Measurements from ENCODE around the gene CITED4. TPM values are rescaled to one million over a fixed set of nuclear protein-coding genes. Genes with fewer than 3 reads are reported as not detected.

Gene CITED4
- total RNA-seq, 1 donor from 2014 or later = 4.2 TPM

DNA sequence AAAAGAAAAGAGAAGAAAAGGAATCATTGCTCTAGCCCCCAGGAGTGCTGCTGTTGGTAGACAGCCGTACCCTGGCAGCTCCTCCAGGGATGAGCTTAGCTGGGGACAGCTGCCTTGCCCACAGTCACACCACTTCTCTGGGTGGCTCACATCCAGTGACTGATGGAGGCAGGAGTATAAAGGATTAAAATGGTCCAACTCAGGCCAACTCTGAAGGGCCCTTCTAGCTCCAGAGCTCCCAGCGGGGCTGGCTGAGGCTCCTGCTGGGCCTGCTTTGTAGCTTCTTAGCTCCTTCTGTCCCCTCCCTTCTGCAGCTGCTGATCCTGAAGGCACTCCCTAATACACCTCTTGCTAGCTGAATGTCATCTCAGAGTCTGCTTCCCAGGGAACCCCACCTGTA, 4.4 kb downstream of the CITED4 start:
- H3K4me3 Mint-ChIP-seq (ENCODE audit: low read depth) = no peak overlapping the region
- no peak overlapping the region for H3K27ac Mint-ChIP-seq
- no peaks in the 10 kb centered on the region for H3K9me3 Mint-ChIP-seq
- H3K36me3 Mint-ChIP-seq (ENCODE audit: low read depth) = no peaks in the 10 kb centered on the region
- peaks cover 34% of the 10 kb centered on the region for H3K27me3 Mint-ChIP-seq (ENCODE audit: low read depth)
- peaks cover 6% of the 10 kb centered on the region for H3K4me1 Mint-ChIP-seq (ENCODE audit: low read depth)
- DNase-seq (ENCODE audit: low spot score) = no peak
- intact Hi-C loops (cut with micrococcal nuclease) = no loop called here

DNA sequence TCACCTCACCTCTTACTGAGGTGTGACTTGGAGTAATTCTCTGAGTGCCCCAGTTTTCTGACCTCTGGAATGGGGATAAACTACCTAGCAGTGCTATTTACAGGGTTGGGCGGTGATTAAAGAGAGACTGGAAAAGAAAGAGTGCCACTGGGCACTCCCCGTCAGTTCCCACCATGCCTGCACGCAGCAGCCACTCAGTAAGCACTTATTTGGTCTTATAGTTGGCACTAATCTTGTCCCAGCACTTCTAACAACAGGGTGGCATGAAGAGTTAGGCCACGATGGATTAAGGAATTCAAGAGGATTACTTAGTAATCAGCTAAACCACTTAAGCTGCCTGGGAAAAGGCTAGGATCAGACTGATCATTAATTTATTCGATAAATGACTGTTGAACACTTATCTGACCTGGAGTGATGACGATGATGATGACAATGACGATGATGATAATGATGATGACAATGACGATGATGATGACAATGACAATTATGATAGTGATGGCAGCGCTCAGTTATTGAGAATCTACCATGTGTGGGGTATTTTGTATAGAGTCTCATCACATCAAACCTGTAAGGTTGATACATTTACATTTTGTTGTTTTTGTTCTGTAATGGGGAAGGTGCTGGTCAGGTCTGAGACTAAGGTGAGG, 5.4 kb downstream of the CITED4 start:
- Mint-ChIP-seq H3K9me3 (no peaks in the 10 kb centered on the region), H3K27ac (no peak overlapping the region), H3K36me3 (ENCODE audit: low read depth) (no peaks in the 10 kb centered on the region), H3K4me3 (ENCODE audit: low read depth) (no peak overlapping the region), H3K27me3 (ENCODE audit: low read depth) (peaks cover 34% of the 10 kb centered on the region), H3K4me1 (ENCODE audit: low read depth) (peaks cover 2% of the 10 kb centered on the region)
- DNase-seq (ENCODE audit: low spot score) = no peak
- intact Hi-C loops (cut with micrococcal nuclease) = no loop called here

DNA sequence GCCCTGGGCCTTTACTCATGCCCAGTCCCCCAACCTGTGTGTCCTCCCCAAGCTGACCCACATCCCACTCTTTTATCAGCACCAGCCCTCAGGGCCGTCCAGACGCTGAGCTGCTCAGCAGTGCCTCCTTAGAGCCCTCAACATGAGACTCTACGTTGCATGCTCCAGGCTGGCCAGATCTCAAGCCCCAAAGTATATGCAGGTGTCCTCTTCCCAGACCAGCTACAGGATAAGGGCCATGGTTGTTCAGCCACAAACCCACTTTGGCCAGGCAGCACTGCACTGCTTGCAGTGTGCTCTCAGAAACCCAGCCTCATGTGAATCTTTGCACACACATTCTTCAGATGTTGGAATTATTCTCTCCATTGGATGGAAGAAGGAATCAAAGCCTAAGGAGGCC, 6.0 kb downstream of the CITED4 start:
- H3K4me3 Mint-ChIP-seq (ENCODE audit: low read depth) = no peak overlapping the region
- H3K27ac Mint-ChIP-seq = no peak overlapping the region
- H3K36me3 Mint-ChIP-seq (ENCODE audit: low read depth) = no peaks in the 10 kb centered on the region
- H3K9me3 Mint-ChIP-seq = no peaks in the 10 kb centered on the region
- intact Hi-C loops (cut with micrococcal nuclease) = no loop called here
- DNase-seq (ENCODE audit: low spot score) = no peak
- H3K27me3 Mint-ChIP-seq (ENCODE audit: low read depth) = peaks cover 34% of the 10 kb centered on the region
- H3K4me1 Mint-ChIP-seq (ENCODE audit: low read depth) = peaks cover 2% of the 10 kb centered on the region

DNA sequence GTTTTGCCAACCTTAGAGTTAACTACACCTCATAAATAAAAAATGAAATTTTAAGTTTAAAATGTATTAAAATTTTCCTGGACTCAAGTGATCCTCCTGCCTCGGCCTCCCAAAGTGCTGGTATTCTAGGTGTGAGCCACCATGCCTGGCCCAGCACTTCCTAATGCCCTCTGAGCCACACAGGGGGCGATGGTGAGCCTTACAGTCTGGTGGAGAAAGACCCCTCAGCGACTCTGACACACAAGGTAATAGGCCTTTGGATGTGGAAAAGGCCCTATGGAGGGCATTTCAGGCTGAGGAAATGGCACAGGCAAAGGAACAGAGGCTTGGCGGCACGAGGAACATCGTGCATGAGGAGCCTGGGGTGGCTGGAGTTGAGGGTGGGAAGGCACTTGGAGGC, 6.7 kb downstream of the CITED4 start:
- DNase-seq (ENCODE audit: low spot score) = no peak
- peaks cover under 1% of the 10 kb centered on the region for H3K4me1 Mint-ChIP-seq (ENCODE audit: low read depth)
- no peaks in the 10 kb centered on the region for H3K9me3 Mint-ChIP-seq
- no peak overlapping the region for H3K4me3 Mint-ChIP-seq (ENCODE audit: low read depth)
- intact Hi-C loops (cut with micrococcal nuclease) = loop anchor here (1.0 kb wide), 1 partner anchor 94 kb away; no protein-coding TSS in a partner anchor
- peaks cover 29% of the 10 kb centered on the region for H3K27me3 Mint-ChIP-seq (ENCODE audit: low read depth)
- no peaks in the 10 kb centered on the region for H3K36me3 Mint-ChIP-seq (ENCODE audit: low read depth)
- H3K27ac Mint-ChIP-seq = no peak overlapping the region

DNA sequence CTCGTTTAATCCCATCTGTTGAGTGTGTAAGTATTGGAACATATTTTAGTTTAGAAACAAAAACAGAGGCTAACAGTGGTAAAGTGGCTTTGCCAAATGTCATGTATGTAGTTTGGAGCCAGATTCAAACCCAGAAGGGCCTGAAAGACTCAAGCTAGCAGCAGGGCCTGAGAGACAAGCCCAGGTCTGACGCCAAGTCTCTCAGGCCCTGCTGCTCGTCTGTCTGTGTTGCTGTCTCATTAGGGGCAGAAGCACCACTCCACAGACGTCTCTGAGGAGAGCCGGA, 8.3 kb downstream of the CITED4 start:
- H3K27me3 Mint-ChIP-seq (ENCODE audit: low read depth) = peaks cover 14% of the 10 kb centered on the region
- H3K36me3 Mint-ChIP-seq (ENCODE audit: low read depth) = no peaks in the 10 kb centered on the region
- no peak overlapping the region for H3K27ac Mint-ChIP-seq
- intact Hi-C loops (cut with micrococcal nuclease) = no loop called here
- H3K9me3 Mint-ChIP-seq = no peaks in the 10 kb centered on the region
- H3K4me3 Mint-ChIP-seq (ENCODE audit: low read depth) = no peak overlapping the region
- no peak for DNase-seq (ENCODE audit: low spot score)
- peaks cover 8% of the 10 kb centered on the region for H3K4me1 Mint-ChIP-seq (ENCODE audit: low read depth)

DNA sequence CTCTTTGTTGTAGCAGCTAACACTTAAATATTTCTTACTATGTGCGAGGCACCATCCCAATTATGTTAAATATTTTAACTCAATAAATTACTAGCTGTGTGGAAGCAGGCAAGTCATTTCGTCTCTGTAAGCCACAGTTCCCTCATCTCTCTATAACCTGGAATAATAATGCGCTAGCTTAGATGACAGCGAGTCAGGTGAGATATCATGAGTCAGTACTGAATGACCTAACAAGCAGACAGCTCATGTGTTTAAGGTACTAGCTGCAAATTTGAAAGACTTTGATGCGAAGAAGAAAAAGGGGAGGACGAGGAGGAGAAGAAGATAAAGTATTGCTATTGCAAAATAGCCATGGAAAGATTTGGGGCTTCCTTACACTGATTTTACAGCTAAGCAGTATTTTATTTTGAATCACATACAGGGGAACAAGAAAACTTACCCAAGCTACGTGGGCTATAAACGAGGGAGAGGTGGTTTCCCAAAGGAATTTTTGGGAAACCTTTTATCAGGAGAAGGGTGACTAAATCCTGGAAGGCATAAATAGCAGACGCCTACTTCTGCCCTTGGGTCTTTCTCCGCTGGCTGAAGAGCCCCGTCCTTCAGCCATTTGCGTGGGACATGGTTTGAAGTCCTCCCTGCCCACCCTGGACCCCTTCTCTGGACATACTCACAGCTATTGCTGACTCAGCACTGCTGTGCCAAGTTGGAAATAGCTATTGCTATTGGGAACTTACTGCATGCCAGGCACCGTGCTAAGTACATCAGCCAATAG, 8.9 kb downstream of the CITED4 start:
- Mint-ChIP-seq H3K36me3 (ENCODE audit: low read depth) (no peaks in the 10 kb centered on the region), H3K9me3 (no peaks in the 10 kb centered on the region), H3K27ac (no peak overlapping the region), H3K27me3 (ENCODE audit: low read depth) (peaks cover 10% of the 10 kb centered on the region), H3K4me1 (ENCODE audit: low read depth) (peaks cover 8% of the 10 kb centered on the region), H3K4me3 (ENCODE audit: low read depth) (no peak overlapping the region)
- intact Hi-C loops (cut with micrococcal nuclease) = no loop called here
- no peak for DNase-seq (ENCODE audit: low spot score)

DNA sequence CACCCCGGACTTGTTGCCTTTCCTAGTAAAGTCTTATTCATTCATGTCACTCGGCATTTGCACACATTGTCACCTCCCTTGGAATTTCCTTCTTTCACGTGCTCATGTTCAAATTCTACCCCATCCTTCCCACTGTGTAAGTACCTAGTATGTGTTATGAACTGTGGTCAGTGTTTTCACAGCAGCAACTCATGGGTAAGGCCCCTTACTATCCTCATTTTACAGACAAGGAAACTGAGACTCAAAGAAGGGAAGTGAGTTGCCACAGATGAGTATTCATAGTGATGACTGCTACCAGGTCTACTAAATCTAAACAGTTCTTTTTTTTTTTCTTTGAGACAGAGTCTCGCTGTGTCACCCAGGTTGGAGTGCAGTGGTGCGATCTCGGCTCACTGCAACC, 10.5 kb downstream of the CITED4 start:
- peaks cover 12% of the 10 kb centered on the region for H3K4me1 Mint-ChIP-seq (ENCODE audit: low read depth)
- H3K4me3 Mint-ChIP-seq (ENCODE audit: low read depth) = no peak overlapping the region
- intact Hi-C loops (cut with micrococcal nuclease) = no loop called here

DNA sequence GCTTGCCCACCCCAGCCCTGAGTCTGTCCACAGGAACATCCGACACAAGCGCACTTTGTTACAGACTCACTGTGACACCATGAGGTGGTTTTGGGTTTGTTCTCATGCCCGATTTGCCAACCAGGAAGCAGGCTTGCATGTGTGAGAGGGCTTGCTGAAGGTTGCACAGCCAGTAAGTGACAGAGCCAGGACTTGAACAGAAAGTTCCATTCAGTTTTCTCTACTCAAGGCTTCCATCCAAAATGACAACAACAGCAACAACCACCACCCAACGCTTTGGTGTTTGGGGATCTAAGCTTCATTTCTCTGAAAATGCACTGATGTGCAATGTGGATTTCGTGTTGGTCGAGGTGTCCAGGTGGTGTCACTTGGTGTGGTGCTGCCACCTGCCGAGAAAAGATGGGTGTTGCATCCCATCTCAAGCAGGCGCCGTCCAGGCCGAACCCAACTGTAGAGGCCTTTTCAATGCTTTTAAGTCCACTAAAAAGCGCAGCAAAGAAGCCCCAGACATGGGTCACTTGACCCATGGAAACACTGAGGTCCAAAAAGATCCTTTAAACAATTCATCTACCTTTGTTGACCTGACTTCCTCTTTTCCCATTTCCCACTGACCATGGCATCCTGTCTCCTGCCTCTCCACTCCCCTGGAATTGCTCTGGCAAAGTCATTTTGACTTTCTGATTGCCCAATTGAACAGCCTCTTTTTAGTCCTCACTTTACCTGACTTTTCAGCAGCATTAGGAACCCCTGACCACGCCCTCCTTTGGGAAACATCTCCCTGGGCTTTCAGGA, 12.2 kb downstream of the CITED4 start:
- H3K27ac Mint-ChIP-seq = peak overlapping the region; percentile 42
- no peak overlapping the region for H3K4me3 Mint-ChIP-seq (ENCODE audit: low read depth)
- DNase-seq (ENCODE audit: low spot score) = peak; percentile 73
- H3K9me3 Mint-ChIP-seq = no peaks in the 10 kb centered on the region
- peaks cover 19% of the 10 kb centered on the region for H3K4me1 Mint-ChIP-seq (ENCODE audit: low read depth)
- peaks cover 4% of the 10 kb centered on the region for H3K27me3 Mint-ChIP-seq (ENCODE audit: low read depth)
- intact Hi-C loops (cut with micrococcal nuclease) = loop anchor here (1.0 kb wide), 3 partner anchors 76 to 238 kb away; no protein-coding TSS in a partner anchor
- no peaks in the 10 kb centered on the region for H3K36me3 Mint-ChIP-seq (ENCODE audit: low read depth)

More for the DNA sequence above, 10.5 kb downstream of the CITED4 start:
- H3K27me3 Mint-ChIP-seq (ENCODE audit: low read depth) = peaks cover 4% of the 10 kb centered on the region
- no peak overlapping the region for H3K27ac Mint-ChIP-seq
- no peaks in the 10 kb centered on the region for H3K9me3 Mint-ChIP-seq
- no peak for DNase-seq (ENCODE audit: low spot score)
- no peaks in the 10 kb centered on the region for H3K36me3 Mint-ChIP-seq (ENCODE audit: low read depth)

DNA sequence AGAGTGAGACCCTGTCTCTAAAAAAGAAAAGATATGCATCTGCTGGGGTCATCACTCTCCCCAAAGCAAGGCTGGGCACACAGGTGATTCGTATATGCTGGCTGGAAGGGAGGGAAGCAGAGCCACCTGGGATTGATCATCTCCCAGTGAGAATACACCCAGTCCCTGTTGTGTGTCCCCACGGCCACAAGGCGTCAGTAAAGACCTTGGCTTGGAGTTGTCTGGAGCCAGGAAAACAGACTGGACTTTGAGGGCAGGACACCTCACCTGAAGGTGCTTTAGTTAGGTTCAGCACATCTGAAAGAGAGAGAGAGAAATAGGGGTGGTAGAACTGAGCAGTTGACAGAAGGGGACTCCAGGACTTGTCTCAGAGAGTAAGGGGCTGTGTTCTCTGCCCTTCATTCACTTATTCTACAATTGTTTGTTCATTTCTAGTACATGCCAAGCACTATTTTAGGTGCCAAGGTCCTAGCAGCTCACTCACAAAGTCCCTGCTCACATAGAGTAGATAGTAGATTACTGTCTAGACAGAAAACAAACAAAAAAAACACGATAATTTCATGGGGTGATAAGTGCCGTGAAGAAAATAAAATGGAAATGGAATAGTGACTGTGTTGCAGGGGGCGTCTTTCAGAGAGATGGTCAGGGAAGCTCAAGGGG, 13.5 kb downstream of the CITED4 start:
- no peaks in the 10 kb centered on the region for H3K9me3 Mint-ChIP-seq
- DNase-seq (ENCODE audit: low spot score) = no peak
- H3K4me1 Mint-ChIP-seq (ENCODE audit: low read depth) = peaks cover 22% of the 10 kb centered on the region
- H3K4me3 Mint-ChIP-seq (ENCODE audit: low read depth) = no peak overlapping the region
- intact Hi-C loops (cut with micrococcal nuclease) = no loop called here
- peaks cover 4% of the 10 kb centered on the region for H3K27me3 Mint-ChIP-seq (ENCODE audit: low read depth)
- H3K27ac Mint-ChIP-seq = no peak overlapping the region
- no peaks in the 10 kb centered on the region for H3K36me3 Mint-ChIP-seq (ENCODE audit: low read depth)

DNA sequence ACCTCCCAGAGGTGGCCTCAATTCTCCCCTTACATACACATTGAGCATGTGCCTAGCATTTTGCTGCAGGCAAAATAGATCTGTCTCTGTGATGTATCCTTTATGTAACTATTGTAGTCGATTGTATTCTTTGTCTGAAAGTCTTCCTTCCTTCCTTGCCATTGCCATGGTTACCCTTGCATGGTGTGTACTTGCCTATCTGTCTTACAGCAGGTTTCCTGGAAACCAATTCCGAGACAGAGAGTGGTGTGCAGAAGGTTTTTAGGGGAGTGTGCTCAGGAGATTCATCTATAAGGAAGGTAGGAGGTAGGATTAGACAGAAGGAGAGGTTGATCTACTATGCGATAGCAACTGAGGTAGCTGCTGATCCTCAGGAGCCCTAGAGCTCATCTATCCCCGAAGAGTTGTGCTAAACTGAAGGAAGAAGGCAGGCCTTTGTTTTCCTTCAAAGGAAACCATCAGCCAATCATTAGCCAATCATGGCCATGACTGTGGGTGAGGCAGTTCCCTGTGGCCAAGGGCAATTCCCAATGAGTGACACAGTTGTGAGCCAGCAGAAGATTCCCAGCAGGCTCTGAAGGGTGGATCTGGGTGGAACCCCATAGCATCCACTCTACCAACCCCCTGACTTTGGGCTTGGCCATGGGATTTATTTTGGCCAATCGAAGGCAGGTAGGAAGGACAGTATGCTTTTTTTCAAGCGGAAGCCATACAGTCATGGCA, 15.0 kb downstream of the CITED4 start:
- no peak for DNase-seq (ENCODE audit: low spot score)
- Mint-ChIP-seq H3K36me3 (ENCODE audit: low read depth) (peaks cover 3% of the 10 kb centered on the region), H3K27me3 (ENCODE audit: low read depth) (peaks cover 4% of the 10 kb centered on the region), H3K9me3 (peaks cover 5% of the 10 kb centered on the region), H3K27ac (no peak overlapping the region), H3K4me1 (ENCODE audit: low read depth) (peaks cover 22% of the 10 kb centered on the region), H3K4me3 (ENCODE audit: low read depth) (no peak overlapping the region)
- intact Hi-C loops (cut with micrococcal nuclease) = no loop called here

DNA sequence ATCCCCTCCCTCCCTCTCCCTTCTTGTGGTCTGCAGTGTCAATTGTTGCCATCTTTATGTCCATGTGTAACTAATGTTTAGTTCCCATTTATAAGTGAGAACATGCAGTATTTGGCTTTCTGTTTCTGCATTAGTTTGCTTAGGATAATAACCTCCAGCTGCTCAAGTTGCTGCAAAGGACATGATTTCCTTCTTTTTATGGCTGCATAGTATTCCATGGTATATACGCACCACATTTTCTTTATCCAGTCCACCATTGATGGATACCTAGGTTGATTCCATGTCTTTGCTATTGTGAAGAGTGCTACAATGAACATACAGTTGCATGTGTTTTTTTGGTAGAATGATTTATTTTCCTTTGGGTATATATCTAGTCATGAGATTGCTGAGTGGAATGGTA, 16.3 kb downstream of the CITED4 start:
- Mint-ChIP-seq H3K27ac (no peak overlapping the region), H3K27me3 (ENCODE audit: low read depth) (peaks cover 5% of the 10 kb centered on the region), H3K36me3 (ENCODE audit: low read depth) (peaks cover 3% of the 10 kb centered on the region), H3K9me3 (peaks cover 5% of the 10 kb centered on the region), H3K4me1 (ENCODE audit: low read depth) (peaks cover 30% of the 10 kb centered on the region), H3K4me3 (ENCODE audit: low read depth) (no peak overlapping the region)
- DNase-seq (ENCODE audit: low spot score) = no peak
- intact Hi-C loops (cut with micrococcal nuclease) = no loop called here
